BLaER1 (cell line): ENCODE results near the gene RAB15.

Source experiments
- H3K27ac ChIP-seq: shearing (Covaris generic); formaldehyde crosslinking; 2 replicates; pipeline ENCODE4 v1.8.1; 2022
- H3K27me3 ChIP-seq: shearing (Covaris generic); formaldehyde crosslinking; 2 replicates; pipeline ENCODE4 v1.8.1; 2022
- H3K36me3 ChIP-seq: shearing (Covaris generic); formaldehyde crosslinking; 2 replicates; pipeline ENCODE4 v1.8.1; 2022
- H3K4me1 ChIP-seq: shearing (Covaris generic); formaldehyde crosslinking; 2 replicates; pipeline ENCODE4 v1.8.1; 2022
- H3K4me2 ChIP-seq: shearing (Covaris generic); formaldehyde crosslinking; 2 replicates; pipeline ENCODE4 v1.8.1; 2022
- H3K4me3 ChIP-seq: shearing (Covaris generic); formaldehyde crosslinking; 2 replicates; pipeline ENCODE4 v1.8.1; 2022
- H3K9ac ChIP-seq: shearing (Covaris generic); formaldehyde crosslinking; 2 replicates; pipeline ENCODE4 v1.8.1; 2022
- H3K9me3 ChIP-seq: shearing (Covaris generic); formaldehyde crosslinking; 2 replicates; pipeline ENCODE4 v1.8.1; 2022
- H4K20me1 ChIP-seq: shearing (Covaris generic); formaldehyde crosslinking; 2 replicates; pipeline ENCODE4 v1.8.1; 2022
- Cebpa-rat ChIP-seq: shearing (Covaris generic); IDR thresholded peaks from 2 replicates; pipeline ENCODE4 v1.8.1; 2022

The RAB15 gene

GRCh38 chr14:65003394-65003793 lies 31.3 kb upstream of the RAB15 start:
- Histone ChIP-seq H3K27ac (no peak overlapping the region), H3K4me1 (no peaks in the 10 kb centered on the region), H3K36me3 (peaks cover 31% of the 10 kb centered on the region), H3K4me2 (no peak overlapping the region), H4K20me1 (0 out of 2 replicates have a peak, but pooled peaks cover 13% of the 10 kb centered on the region), H3K4me3 (no peak overlapping the region), H3K27me3 (no peaks in the 10 kb centered on the region), H3K9me3 (no peaks in the 10 kb centered on the region), H3K9ac (no peak overlapping the region)
- no peak for TF ChIP-seq Cebpa-rat

GRCh38 chr14:65002586-65003210 lies 30.6 kb upstream of the RAB15 start:
- no peaks in the 10 kb centered on the region for H3K9me3 ChIP-seq
- no peaks in the 10 kb centered on the region for H3K4me1 ChIP-seq
- no peak overlapping the region for H3K27ac ChIP-seq
- H3K9ac ChIP-seq = no peak overlapping the region
- H3K4me3 ChIP-seq = no peak overlapping the region
- H3K27me3 ChIP-seq = no peaks in the 10 kb centered on the region
- peaks cover 14% of the 10 kb centered on the region; the same call in 1 of the 2 replicates for H4K20me1 ChIP-seq
- H3K36me3 ChIP-seq = peaks cover 24% of the 10 kb centered on the region
- TF ChIP-seq Cebpa-rat = no peak
- H3K4me2 ChIP-seq = no peak overlapping the region

GRCh38 chr14:65001723-65002122 lies 29.6 kb upstream of the RAB15 start:
- no peak overlapping the region for H3K9ac ChIP-seq
- H4K20me1 ChIP-seq = peaks cover 22% of the 10 kb centered on the region; the same call in 1 of the 2 replicates
- H3K9me3 ChIP-seq = no peaks in the 10 kb centered on the region
- no peak for TF ChIP-seq Cebpa-rat
- H3K36me3 ChIP-seq = peaks cover 23% of the 10 kb centered on the region
- H3K27ac ChIP-seq = no peak overlapping the region
- no peaks in the 10 kb centered on the region for H3K4me1 ChIP-seq
- no peak overlapping the region for H3K4me2 ChIP-seq
- no peak overlapping the region for H3K4me3 ChIP-seq
- H3K27me3 ChIP-seq = no peaks in the 10 kb centered on the region

- H3K9ac ChIP-seq = no peak overlapping the region
- peaks cover 18% of the 10 kb centered on the region for H3K36me3 ChIP-seq
- H3K9me3 ChIP-seq = no peaks in the 10 kb centered on the region
- H3K4me3 ChIP-seq = no peak overlapping the region
- no peak overlapping the region for H3K27ac ChIP-seq
- TF ChIP-seq Cebpa-rat = no peak
- H4K20me1 ChIP-seq = peaks cover 22% of the 10 kb centered on the region; the same call in 1 of the 2 replicates
- H3K4me2 ChIP-seq = no peak overlapping the region
- H3K27me3 ChIP-seq = no peaks in the 10 kb centered on the region
- no peaks in the 10 kb centered on the region for H3K4me1 ChIP-seq
Observed at GRCh38 chr14:65000898-65001591, 28.9 kb upstream of the RAB15 start.

DNA sequence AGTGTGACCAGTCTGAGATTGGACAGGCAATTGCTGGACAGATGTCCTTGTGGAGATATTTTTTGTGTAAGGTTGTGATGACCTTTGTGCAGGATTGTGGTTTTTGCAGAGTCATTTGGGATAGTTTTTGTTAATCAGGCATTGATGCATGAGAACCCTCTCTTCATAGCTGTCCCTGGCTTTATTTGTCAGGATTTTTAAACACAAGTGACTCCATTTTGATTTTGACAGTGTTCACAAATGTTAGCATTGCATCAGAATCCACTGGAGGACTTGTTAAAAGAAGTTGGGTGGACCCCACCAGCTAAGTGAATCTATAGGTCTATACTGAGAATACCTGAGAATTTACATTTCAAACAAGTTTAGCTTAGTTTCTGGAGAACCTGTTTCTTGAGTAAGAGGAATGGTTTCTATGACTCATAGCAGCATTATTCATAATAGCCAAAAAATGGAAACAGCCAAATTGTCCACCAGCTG lies 26.4 kb upstream of the RAB15 start:
- Histone ChIP-seq H3K4me3 (no peak overlapping the region), H3K27ac (no peak overlapping the region), H3K4me2 (no peak overlapping the region), H3K36me3 (0 out of 2 replicates have a peak, but pooled peaks cover 2% of the 10 kb centered on the region), H3K4me1 (no peaks in the 10 kb centered on the region), H4K20me1 (peaks cover 13% of the 10 kb centered on the region; the same call in 1 of the 2 replicates), H3K27me3 (no peaks in the 10 kb centered on the region), H3K9me3 (no peaks in the 10 kb centered on the region), H3K9ac (no peak overlapping the region)
- no peak for TF ChIP-seq Cebpa-rat

- no peak overlapping the region for H3K4me3 ChIP-seq
- no peak overlapping the region for H3K9ac ChIP-seq
- peaks cover 13% of the 10 kb centered on the region; the same call in 1 of the 2 replicates for H4K20me1 ChIP-seq
- peaks cover 8% of the 10 kb centered on the region for H3K36me3 ChIP-seq
- no peaks in the 10 kb centered on the region for H3K4me1 ChIP-seq
- no peak overlapping the region for H3K4me2 ChIP-seq
- H3K27ac ChIP-seq = no peak overlapping the region
- no peak for TF ChIP-seq Cebpa-rat
- H3K27me3 ChIP-seq = no peaks in the 10 kb centered on the region
- no peaks in the 10 kb centered on the region for H3K9me3 ChIP-seq
Observed at GRCh38 chr14:64997108-64997794, 25.1 kb upstream of the RAB15 start.

DNA sequence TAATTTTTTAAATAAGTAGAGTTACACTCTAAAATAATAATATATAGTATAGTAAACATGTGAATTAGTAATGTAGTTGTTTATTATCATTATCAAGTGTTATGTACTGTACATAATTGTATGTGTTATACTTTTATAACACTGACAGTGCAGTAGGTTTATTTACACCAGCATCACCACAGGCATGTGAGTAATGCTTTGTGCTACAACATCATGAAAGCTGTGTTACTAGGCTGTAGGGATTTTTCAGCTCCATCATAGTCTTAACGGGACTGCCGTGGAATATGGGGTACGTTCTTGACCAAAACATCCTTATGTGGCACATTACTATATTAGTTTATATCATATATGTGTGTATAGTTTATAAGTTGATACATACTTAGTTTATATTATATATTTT lies 23.2 kb upstream of the RAB15 start:
- Histone ChIP-seq H3K9ac (no peak overlapping the region), H3K4me3 (no peak overlapping the region), H3K9me3 (no peaks in the 10 kb centered on the region), H3K4me1 (peaks cover 5% of the 10 kb centered on the region), H3K4me2 (no peak overlapping the region), H3K36me3 (peaks cover 8% of the 10 kb centered on the region), H3K27me3 (no peaks in the 10 kb centered on the region), H3K27ac (no peak overlapping the region), H4K20me1 (peaks cover 13% of the 10 kb centered on the region; the same call in 1 of the 2 replicates)
- no peak for TF ChIP-seq Cebpa-rat

DNA sequence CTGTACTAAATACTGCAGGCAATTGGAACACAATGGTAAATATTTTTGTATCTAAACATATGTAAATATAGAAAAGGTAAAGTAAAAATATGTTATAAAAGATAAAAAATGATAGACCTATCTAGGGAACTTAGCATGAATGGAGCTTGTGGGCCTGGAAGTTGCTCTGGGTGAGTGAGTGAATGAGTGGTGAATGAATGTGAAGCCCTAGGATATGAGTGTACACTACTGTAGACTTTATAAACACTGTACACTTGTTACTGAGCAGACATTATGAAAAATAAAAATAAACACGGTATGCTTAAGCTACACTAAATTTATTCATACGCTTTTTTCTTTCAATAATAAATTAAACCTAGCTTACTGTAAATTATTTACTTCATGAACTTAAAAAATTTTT lies 22.4 kb upstream of the RAB15 start:
- no peak overlapping the region for H3K4me2 ChIP-seq
- H4K20me1 ChIP-seq = peaks cover 9% of the 10 kb centered on the region; the same call in 1 of the 2 replicates
- no peaks in the 10 kb centered on the region for H3K27me3 ChIP-seq
- no peak overlapping the region for H3K9ac ChIP-seq
- H3K4me3 ChIP-seq = no peak overlapping the region
- no peaks in the 10 kb centered on the region for H3K9me3 ChIP-seq
- H3K27ac ChIP-seq = no peak overlapping the region
- TF ChIP-seq Cebpa-rat = no peak
- peaks cover 8% of the 10 kb centered on the region for H3K36me3 ChIP-seq
- peaks cover 13% of the 10 kb centered on the region for H3K4me1 ChIP-seq

DNA sequence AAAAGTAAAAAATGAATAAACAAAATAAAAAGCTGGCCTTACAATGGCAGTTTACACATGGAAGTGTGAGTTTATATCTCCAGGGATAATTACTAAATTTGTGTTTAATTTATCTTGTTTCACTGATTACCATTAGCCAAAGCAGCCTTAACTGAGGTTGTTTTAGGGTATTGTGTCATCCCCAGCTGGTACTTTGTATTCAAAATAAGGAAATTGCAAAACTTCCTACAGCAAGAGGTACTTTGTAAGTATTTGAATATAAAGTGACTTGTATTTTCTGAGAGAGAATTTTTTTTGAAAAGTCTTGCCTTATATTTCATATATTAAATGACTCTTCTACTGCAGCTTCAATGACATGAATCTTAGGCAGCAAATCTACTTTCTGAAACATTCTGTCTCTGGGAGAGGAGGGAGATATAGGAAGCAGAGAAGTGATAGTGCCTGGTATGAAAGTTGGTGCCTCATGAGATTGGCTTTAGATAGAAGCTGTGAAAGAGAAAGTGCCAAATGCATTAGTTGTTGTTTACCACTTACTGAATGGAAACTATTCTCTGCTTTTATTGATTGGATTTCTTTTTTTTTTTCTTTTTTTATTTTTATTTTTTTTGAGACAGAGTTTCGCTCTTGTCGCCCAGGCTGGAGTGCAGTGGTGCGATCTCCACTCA lies 21.3 kb upstream of the RAB15 start:
- H3K4me1 ChIP-seq = peaks cover 24% of the 10 kb centered on the region
- H3K4me2 ChIP-seq = no peak overlapping the region
- TF ChIP-seq Cebpa-rat = no peak
- H4K20me1 ChIP-seq = peaks cover 9% of the 10 kb centered on the region; the same call in 1 of the 2 replicates
- H3K9me3 ChIP-seq = no peaks in the 10 kb centered on the region
- no peak overlapping the region for H3K4me3 ChIP-seq
- no peaks in the 10 kb centered on the region for H3K27me3 ChIP-seq
- peaks cover 8% of the 10 kb centered on the region for H3K36me3 ChIP-seq
- no peak overlapping the region for H3K27ac ChIP-seq
- no peak overlapping the region for H3K9ac ChIP-seq
